ENCODE measurements around the gene OTUB1.
"Not testable (repeated sequence)": the region's sequence is repeated elsewhere in the genome, so short reads cannot be mapped to it uniquely, and the experiment has no call there.

OTUB1 gene

DNA sequence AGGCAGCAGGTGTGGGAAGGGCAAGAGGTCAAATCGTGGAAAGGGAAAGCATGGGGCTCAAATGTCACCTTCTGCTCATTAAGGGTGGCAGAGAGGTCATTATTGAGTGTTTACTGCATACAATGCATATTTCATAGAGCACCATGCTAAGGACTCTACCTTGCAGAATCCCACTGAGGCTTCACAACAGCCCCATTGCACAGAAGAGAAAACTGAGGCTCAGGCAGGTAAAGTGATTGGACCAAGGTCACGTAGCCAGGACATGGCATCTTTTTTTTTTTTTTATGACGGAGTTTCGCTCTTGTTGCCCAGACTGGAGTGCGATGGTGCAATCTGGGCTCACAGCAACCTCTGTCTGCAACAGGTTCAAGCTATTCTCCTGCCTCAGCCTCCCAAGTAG, 57.3 kb downstream of the OTUB1 start:
- DNase-seq (ENCODE audit: low read depth): no peak
- H3K4me3 ChIP-seq (ENCODE audit: low read depth, low read length): no peak overlapping the region
- TF ChIP-seq, protein P1, sequence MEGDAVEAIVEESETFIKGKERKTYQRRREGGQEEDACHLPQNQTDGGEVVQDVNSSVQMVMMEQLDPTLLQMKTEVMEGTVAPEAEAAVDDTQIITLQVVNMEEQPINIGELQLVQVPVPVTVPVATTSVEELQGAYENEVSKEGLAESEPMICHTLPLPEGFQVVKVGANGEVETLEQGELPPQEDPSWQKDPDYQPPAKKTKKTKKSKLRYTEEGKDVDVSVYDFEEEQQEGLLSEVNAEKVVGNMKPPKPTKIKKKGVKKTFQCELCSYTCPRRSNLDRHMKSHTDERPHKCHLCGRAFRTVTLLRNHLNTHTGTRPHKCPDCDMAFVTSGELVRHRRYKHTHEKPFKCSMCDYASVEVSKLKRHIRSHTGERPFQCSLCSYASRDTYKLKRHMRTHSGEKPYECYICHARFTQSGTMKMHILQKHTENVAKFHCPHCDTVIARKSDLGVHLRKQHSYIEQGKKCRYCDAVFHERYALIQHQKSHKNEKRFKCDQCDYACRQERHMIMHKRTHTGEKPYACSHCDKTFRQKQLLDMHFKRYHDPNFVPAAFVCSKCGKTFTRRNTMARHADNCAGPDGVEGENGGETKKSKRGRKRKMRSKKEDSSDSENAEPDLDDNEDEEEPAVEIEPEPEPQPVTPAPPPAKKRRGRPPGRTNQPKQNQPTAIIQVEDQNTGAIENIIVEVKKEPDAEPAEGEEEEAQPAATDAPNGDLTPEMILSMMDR (IDR thresholded peaks at IDR 0.05; ENCODE audit: insufficient read depth, low read depth, low read length, missing control alignments): no peak

DNA sequence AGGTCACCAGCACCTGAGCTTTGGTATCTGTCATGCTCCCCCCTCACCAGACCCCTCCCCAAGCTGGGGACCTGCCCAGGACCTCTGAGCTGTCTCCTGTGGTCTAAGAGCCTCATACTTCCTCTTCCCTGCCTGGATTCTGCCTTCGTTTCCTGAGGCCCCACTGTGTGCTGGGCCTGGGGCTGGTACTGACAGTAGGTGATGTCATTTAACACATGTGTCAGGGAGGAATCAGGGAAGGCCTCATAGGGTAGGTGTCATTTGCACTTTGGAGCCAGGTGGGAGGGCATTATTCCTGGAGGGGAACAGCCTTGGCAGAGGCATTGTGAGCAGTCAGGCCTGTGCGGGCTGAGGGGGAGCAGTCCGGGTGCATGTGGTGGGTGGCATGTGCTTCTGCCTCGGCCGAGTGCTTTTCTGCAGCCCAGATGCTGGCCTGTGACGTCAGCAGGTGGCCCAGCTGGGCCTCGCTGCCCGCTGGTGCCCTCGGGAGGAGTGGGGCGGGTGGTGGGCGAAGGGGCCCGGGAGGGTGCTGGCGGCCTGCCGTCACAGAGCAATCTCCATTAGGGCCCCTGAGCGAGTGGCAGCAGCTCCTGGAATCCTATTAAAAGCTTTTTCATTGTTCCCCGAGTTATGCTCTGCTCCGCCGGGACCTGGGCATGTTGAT, 58.6 kb downstream of the OTUB1 start:
- no peak overlapping the region for H3K4me3 ChIP-seq (ENCODE audit: low read depth, low read length)
- no peak for DNase-seq (ENCODE audit: low read depth)
- TF ChIP-seq, protein P1 (IDR thresholded peaks at IDR 0.05; ENCODE audit: insufficient read depth, low read depth, low read length, missing control alignments): no peak

DNA sequence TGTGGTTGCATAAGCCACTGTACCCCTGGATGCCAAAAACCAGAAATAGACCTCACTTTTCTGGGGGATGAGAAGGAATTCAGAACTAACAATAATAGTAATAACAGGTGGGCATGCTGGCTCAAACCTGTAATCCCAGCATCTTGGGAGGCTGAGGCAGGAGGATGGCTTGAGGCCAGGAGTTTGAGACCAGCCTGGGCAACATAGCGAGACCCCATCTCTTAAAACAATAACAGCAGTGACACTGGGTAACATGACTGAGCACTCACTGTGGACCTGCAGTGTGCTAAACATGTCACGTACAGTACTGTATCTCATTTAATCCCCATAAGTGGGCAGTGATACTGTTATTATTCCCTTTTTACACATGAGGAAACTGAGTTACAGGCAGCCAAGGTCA, 59.5 kb downstream of the OTUB1 start:
- TF ChIP-seq, protein P1 (IDR thresholded peaks at IDR 0.05; ENCODE audit: insufficient read depth, low read depth, low read length, missing control alignments): no peak
- H3K4me3 ChIP-seq (ENCODE audit: low read depth, low read length): no peak overlapping the region
- DNase-seq (ENCODE audit: low read depth): no peak

DNA sequence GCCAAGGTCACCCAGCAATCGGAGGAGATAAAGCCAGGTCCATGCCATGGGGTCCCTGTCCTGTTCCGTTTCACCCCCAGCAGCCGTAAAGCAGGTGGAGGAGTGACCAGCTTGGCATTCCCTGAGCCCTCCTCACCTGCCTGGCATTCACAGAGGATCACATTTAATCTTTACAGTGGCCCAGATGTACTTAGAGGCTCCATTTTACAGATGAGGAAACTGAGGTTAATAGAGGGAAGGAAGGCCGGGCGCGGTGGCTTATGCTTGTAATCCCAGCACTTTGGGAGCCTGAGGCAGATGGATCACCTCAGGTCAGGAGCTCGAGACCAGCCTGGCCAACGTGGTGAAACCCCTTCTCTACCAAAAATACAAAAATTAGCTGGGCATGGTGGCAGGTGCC, 61.1 kb downstream of the OTUB1 start:
- not testable (repeated sequence) for H3K4me3 ChIP-seq (ENCODE audit: low read depth, low read length); DNase-seq (ENCODE audit: low read depth)
